Transverse colon (tissue), 4 donors: ENCODE data around the gene PTH1R.

Experiments
- CTCF ChIP-seq, 5 experiments: fragments of 200-600 bp in 3 of 5; fragments of 450-650 bp in 2 of 5; sonication (generic) in 3 of 5; IDR thresholded peaks; 1 replicate in 2 of 5; 2 replicates in 3 of 5; pipeline ENCODE4 v1.5.1; 2016 to 2017; ENCODE audit warnings: antibody characterized with exemption in 5 of 5, inconsistent platforms in 3 of 5, mild to moderate bottlenecking in 2 of 5, moderate library complexity in 1 of 5
- POLR2A ChIP-seq: fragments of 450-650 bp; IDR thresholded peaks from one replicate; pipeline ENCODE4 v1.6.1; 2016; ENCODE audit warnings: antibody characterized with exemption, mild to moderate bottlenecking, moderate library complexity
- POLR2AphosphoS5 ChIP-seq, 3 donors: sonication (generic); formaldehyde crosslinking; IDR thresholded peaks; one replicate each; pipeline ENCODE4 v1.6.1; 2016; ENCODE audit warnings: antibody characterized with exemption in 3 of 3

GRCh38 chr3:46947981-46948791 is 70.7 kb downstream of the PTH1R start:
- no peak for TF ChIP-seq CTCF (IDR thresholded peaks at IDR 0.05)
- peak; percentile 67 for TF ChIP-seq POLR2A
- peak; percentile 15 to 76 (median 73) for TF ChIP-seq POLR2AphosphoS5 (IDR thresholded peaks at IDR 0.05)
